Spleen (tissue), 7 donors: ENCODE measurements around the gene RHBDL2.

Experiments used
- POLR2A ChIP-seq, 3 donors: fragments of 450-650 bp; IDR thresholded peaks; one replicate each; pipeline ENCODE4 v1.5.1; 2017; ENCODE audit warnings: antibody characterized with exemption in 3 of 3, mild to moderate bottlenecking in 1 of 3
- TF ChIP-seq, protein P1 (sequence below), 11 experiments: fragments of 200-600 bp in 7 of 11; fragments of 450-650 bp in 4 of 11; sonication (generic) in 4 of 11; IDR thresholded peaks in 8 of 11; conservative IDR thresholded peaks in 3 of 11; 1 replicate in 7 of 11; 2 replicates in 4 of 11; pipeline versions ENCODE4 v1.4.0 to v1.8.0; 2016 to 2021; ENCODE audit warnings: antibody characterized with exemption in 11 of 11, inconsistent platforms in 4 of 11, mild to moderate bottlenecking in 1 of 11
- donor health status: DM: no; HTN: no; CAD: no; lungs with moderate emphysema.
- donor health status: DM: no; HTN: no; CAD: no.
- donor health status: DM: no; HTN: no; CAD: no.

DNA sequence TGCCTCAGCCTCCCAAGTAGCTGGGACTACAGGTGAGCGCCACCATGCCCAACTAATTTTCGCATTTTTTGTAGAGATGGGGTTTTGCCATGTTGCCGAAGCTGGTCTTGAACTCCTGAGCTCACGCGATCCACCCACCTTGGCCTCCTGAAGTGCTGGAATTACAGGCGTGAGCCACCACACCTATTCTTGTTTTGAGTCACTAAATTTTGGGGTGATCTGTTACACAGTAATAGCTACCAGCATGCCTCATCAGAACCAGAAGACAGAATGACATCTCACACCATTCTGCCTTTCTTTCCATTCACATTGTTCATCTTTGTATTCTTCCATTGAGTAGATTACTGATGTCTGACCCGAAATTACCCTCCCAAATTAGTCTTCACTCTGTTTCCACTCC lies 9.1 kb downstream of the RHBDL2 start:
- TF ChIP-seq, protein P1, sequence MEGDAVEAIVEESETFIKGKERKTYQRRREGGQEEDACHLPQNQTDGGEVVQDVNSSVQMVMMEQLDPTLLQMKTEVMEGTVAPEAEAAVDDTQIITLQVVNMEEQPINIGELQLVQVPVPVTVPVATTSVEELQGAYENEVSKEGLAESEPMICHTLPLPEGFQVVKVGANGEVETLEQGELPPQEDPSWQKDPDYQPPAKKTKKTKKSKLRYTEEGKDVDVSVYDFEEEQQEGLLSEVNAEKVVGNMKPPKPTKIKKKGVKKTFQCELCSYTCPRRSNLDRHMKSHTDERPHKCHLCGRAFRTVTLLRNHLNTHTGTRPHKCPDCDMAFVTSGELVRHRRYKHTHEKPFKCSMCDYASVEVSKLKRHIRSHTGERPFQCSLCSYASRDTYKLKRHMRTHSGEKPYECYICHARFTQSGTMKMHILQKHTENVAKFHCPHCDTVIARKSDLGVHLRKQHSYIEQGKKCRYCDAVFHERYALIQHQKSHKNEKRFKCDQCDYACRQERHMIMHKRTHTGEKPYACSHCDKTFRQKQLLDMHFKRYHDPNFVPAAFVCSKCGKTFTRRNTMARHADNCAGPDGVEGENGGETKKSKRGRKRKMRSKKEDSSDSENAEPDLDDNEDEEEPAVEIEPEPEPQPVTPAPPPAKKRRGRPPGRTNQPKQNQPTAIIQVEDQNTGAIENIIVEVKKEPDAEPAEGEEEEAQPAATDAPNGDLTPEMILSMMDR (IDR thresholded peaks at IDR 0.05 in 8 of 11, conservative IDR thresholded peaks at IDR 0.05 in 3 of 11), result no peak
- no peak for TF ChIP-seq POLR2A (IDR thresholded peaks at IDR 0.05)
